Osteoblast (primary cell): ENCODE measurements around the gene SPTBN1. TPM values are rescaled to one million over a fixed set of nuclear protein-coding genes. Genes with fewer than 3 reads are reported as not detected.

Experiments used
- DNase-seq: peaks from one replicate; pipeline ENCODE4 v3.0.0; 2011; ENCODE audit warnings: low spot score, mixed read lengths; ENCODE audit not compliant: insufficient read length; ENCODE audit errors: missing footprints
- H2AFZ ChIP-seq: 2 replicates; pipeline ENCODE4 v1.6.0; 2011; ENCODE audit warnings: mild to moderate bottlenecking, low read length
- H3K27ac ChIP-seq: 2 replicates; pipeline ENCODE4 v1.5.1; 2011; ENCODE audit warnings: mild to moderate bottlenecking, low read depth, low read length, moderate library complexity
- H3K27me3 ChIP-seq: 2 replicates; pipeline ENCODE4 v1.6.0; 2012; ENCODE audit warnings: mild to moderate bottlenecking, control low read depth, inconsistent platforms, low read length, moderate library complexity; ENCODE audit not compliant: insufficient read depth
- H3K36me3 ChIP-seq: 2 replicates; pipeline ENCODE4 v1.5.1; 2011; ENCODE audit warnings: mild to moderate bottlenecking, low read length, control low read depth, moderate library complexity; ENCODE audit not compliant: insufficient read depth
- H3K4me1 ChIP-seq: 2 replicates; pipeline ENCODE4 v1.5.1; 2011; ENCODE audit warnings: mild to moderate bottlenecking, low read length, control low read depth, moderate library complexity; ENCODE audit not compliant: insufficient read depth
- H3K4me2 ChIP-seq: 2 replicates; pipeline ENCODE4 v1.6.0; 2011; ENCODE audit warnings: mild to moderate bottlenecking, low read length; ENCODE audit not compliant: insufficient read depth
- H3K4me3 ChIP-seq: fragments of 200-600 bp; sonication (generic); 3 replicates; pipeline ENCODE4 v1.5.1; 2012; ENCODE audit warnings: mild to moderate bottlenecking, low read length, inconsistent platforms; ENCODE audit not compliant: insufficient read depth
- H3K79me2 ChIP-seq: 2 replicates; pipeline ENCODE4 v1.6.0; 2012; ENCODE audit warnings: mild to moderate bottlenecking, low read length, control low read depth, inconsistent platforms; ENCODE audit not compliant: insufficient read depth
- H3K9me3 ChIP-seq: 2 replicates; pipeline ENCODE4 v1.5.1; 2011; ENCODE audit warnings: low read depth, low read length, control low read depth
- H4K20me1 ChIP-seq: 2 replicates; pipeline ENCODE4 v1.6.0; 2012; ENCODE audit warnings: mild to moderate bottlenecking, low read length, control low read depth; ENCODE audit not compliant: insufficient read depth
- total RNA-seq: library from RNA; depleted of rRNA; stranded (reverse); fragments of >200 nt; gene quantifications from 2 replicates; pipeline ENCODE4 v1.2.3, GENCODE V29; 2012
- TF ChIP-seq, protein P1 (sequence below): IDR thresholded peaks from 2 replicates; pipeline ENCODE4 v1.5.1; 2011; ENCODE audit warnings: mild to moderate bottlenecking, low read depth, low read length, moderate library complexity; ENCODE audit errors: extremely low read depth

Gene SPTBN1
- total RNA-seq, 1 donor: 249 TPM

GRCh38 chr2:54558188-54559005 lies 102.3 kb downstream of the SPTBN1 start:
- H3K9me3 ChIP-seq: no peaks in the 10 kb centered on the region
- no peaks in the 10 kb centered on the region for H3K36me3 ChIP-seq
- TF ChIP-seq, protein P1, sequence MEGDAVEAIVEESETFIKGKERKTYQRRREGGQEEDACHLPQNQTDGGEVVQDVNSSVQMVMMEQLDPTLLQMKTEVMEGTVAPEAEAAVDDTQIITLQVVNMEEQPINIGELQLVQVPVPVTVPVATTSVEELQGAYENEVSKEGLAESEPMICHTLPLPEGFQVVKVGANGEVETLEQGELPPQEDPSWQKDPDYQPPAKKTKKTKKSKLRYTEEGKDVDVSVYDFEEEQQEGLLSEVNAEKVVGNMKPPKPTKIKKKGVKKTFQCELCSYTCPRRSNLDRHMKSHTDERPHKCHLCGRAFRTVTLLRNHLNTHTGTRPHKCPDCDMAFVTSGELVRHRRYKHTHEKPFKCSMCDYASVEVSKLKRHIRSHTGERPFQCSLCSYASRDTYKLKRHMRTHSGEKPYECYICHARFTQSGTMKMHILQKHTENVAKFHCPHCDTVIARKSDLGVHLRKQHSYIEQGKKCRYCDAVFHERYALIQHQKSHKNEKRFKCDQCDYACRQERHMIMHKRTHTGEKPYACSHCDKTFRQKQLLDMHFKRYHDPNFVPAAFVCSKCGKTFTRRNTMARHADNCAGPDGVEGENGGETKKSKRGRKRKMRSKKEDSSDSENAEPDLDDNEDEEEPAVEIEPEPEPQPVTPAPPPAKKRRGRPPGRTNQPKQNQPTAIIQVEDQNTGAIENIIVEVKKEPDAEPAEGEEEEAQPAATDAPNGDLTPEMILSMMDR: no peak
- H3K4me2 ChIP-seq: peak overlapping the region; percentile 95
- H2AFZ ChIP-seq: peak overlapping the region; percentile 56
- H3K27ac ChIP-seq: peak overlapping the region; percentile 97
- DNase-seq: peak; percentile 86
- H3K4me1 ChIP-seq: peaks cover 50% of the 10 kb centered on the region
- peaks cover 16% of the 10 kb centered on the region for H4K20me1 ChIP-seq
- H3K27me3 ChIP-seq: no peaks in the 10 kb centered on the region
- peak overlapping the region; percentile 74 for H3K4me3 ChIP-seq
- peaks cover 68% of the 10 kb centered on the region for H3K79me2 ChIP-seq

DNA sequence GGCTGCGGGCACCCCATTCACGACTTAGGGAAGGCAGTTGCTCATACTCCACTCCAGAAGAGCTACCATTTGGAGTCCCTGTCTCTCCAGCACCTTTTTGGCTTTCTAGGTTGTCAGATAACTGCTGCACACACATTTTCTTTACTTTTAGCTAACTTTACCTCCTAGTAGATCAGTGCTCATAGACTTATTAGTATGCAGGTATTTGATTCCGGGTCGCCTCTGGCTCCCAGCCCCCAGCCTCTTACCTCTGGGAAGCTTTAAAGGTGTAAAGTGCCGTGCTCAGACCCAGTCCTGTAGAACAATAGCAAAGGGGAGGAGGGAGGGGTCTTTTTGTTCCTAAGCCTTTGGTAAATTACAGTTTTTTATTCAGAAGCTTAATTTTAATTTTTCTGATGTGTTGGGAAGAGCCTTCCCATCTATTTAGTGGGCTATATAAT lies 102.9 kb downstream of the SPTBN1 start:
- Histone ChIP-seq H3K27ac (peak overlapping the region; percentile 97), H3K9me3 (no peaks in the 10 kb centered on the region), H3K4me2 (peak overlapping the region; percentile 95), H3K27me3 (no peaks in the 10 kb centered on the region), H3K79me2 (peaks cover 67% of the 10 kb centered on the region), H3K36me3 (no peaks in the 10 kb centered on the region), H3K4me1 (peaks cover 50% of the 10 kb centered on the region), H3K4me3 (peak overlapping the region; percentile 74), H2AFZ (no peak overlapping the region), H4K20me1 (peaks cover 11% of the 10 kb centered on the region)
- peak; percentile 68 for DNase-seq
- TF ChIP-seq, protein P1: no peak

DNA sequence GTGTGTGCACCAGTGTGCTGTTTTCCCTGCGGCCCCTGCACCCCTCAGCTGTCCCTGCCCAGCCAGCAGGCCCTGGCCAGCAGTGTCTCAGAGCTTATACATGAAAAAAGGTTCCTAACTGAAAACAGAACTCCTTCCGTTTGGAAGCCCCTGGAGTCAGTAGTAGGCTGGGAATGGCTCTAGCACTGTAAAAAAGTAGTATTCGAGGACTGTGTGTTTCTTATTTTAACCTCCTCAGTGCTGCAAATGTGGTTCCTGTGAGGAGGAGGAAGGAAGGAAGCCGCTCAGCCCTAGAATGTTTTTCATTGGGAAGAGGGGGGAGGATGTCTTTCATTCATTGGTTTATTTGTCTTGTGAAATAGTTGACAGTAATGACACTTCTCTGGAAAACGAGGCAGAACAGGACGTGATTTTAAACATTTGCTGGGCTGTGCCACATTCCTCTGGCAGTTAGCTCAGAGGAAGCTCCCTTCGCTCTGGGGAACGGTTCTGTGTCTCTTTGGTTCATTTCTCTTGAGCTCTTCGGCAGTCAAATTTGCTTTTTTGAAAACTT lies 103.5 kb downstream of the SPTBN1 start:
- peak overlapping the region; percentile 95 for H3K4me2 ChIP-seq
- H3K27me3 ChIP-seq: no peaks in the 10 kb centered on the region
- TF ChIP-seq, protein P1: no peak
- peaks cover 50% of the 10 kb centered on the region for H3K4me1 ChIP-seq
- peak; percentile 93 for DNase-seq
- peaks cover 71% of the 10 kb centered on the region for H3K79me2 ChIP-seq
- peak overlapping the region; percentile 97 for H3K27ac ChIP-seq
- H3K36me3 ChIP-seq: no peaks in the 10 kb centered on the region
- H4K20me1 ChIP-seq: peaks cover 8% of the 10 kb centered on the region
- peak overlapping the region; percentile 18 for H2AFZ ChIP-seq
- H3K9me3 ChIP-seq: no peaks in the 10 kb centered on the region
- peak overlapping the region; percentile 74 for H3K4me3 ChIP-seq
